Fibroblast of lung (primary cell): ENCODE data around the gene NOVA1. TPM values are rescaled to one million over a fixed set of nuclear protein-coding genes. Genes with fewer than 3 reads are reported as not detected.

Experiments used
- DNase-seq, 2 donors: peaks; one replicate each; pipeline versions ENCODE4 v3.0.0 to v3.0.0-alpha.2; 2010; ENCODE audit warnings: low read depth in 2 of 2
- H2AFZ ChIP-seq: 2 replicates; pipeline ENCODE4 v1.5.1; 2012; ENCODE audit warnings: low read length, control low read depth, inconsistent platforms
- H3K27ac ChIP-seq: 2 replicates; pipeline ENCODE4 v1.5.1; 2011; ENCODE audit warnings: low read length, control low read depth; ENCODE audit not compliant: insufficient read depth
- H3K27me3 ChIP-seq: 2 replicates; pipeline ENCODE4 v1.5.1; 2011; ENCODE audit warnings: mild to moderate bottlenecking, low read length; ENCODE audit not compliant: control insufficient read depth, insufficient read depth
- H3K36me3 ChIP-seq: 2 replicates; pipeline ENCODE4 v1.5.1; 2011; ENCODE audit warnings: low read length; ENCODE audit not compliant: control insufficient read depth, insufficient read depth
- H3K4me1 ChIP-seq: 2 replicates; pipeline ENCODE4 v1.5.1; 2011; ENCODE audit warnings: low read length; ENCODE audit not compliant: control insufficient read depth, insufficient read depth; ENCODE audit errors: extremely low read depth
- H3K4me2 ChIP-seq: 2 replicates; pipeline ENCODE4 v1.5.1; 2011; ENCODE audit warnings: low read length, control low read depth; ENCODE audit not compliant: insufficient read depth; ENCODE audit errors: extremely low read depth
- H3K4me3 ChIP-seq, 4 experiments: fragments of 200-600 bp in 1 of 4; sonication (generic) in 1 of 4; replicated peaks in 1 of 4; 2 replicates each; pipeline ENCODE4 v1.5.1; 2011 to 2016; ENCODE audit warnings: low read length in 4 of 4, low read depth in 3 of 4, mild to moderate bottlenecking in 3 of 4, control low read depth in 2 of 4, inconsistent platforms in 1 of 4, mixed read lengths in 1 of 4; ENCODE audit not compliant: insufficient read depth in 1 of 4; ENCODE audit errors: control extremely low read depth in 1 of 4
- H3K79me2 ChIP-seq: 2 replicates; pipeline ENCODE4 v1.5.1; 2012; ENCODE audit warnings: mild to moderate bottlenecking, low read length, inconsistent platforms; ENCODE audit not compliant: control insufficient read depth, insufficient read depth
- H3K9ac ChIP-seq: 2 replicates; pipeline ENCODE4 v1.5.1; 2011; ENCODE audit warnings: mild to moderate bottlenecking, low read length, control low read depth; ENCODE audit not compliant: insufficient read depth
- H3K9me3 ChIP-seq: 2 replicates; pipeline ENCODE4 v1.5.1; 2012; ENCODE audit warnings: low read depth, low read length; ENCODE audit not compliant: control insufficient read depth, insufficient read depth
- H4K20me1 ChIP-seq: 2 replicates; pipeline ENCODE4 v1.5.1; 2011; ENCODE audit warnings: low read length; ENCODE audit not compliant: control insufficient read depth, insufficient read depth; ENCODE audit errors: extremely low read depth
- CTCF ChIP-seq, 2 donors: IDR thresholded peaks in 1 of 2; conservative IDR thresholded peaks in 1 of 2; 1 replicate in 1 of 2; 2 replicates in 1 of 2; pipeline ENCODE4 v1.5.1; 2011 to 2012; ENCODE audit warnings: low read length in 2 of 2, control low read depth in 1 of 2, inconsistent platforms in 1 of 2, low read depth in 1 of 2, mild to moderate bottlenecking in 1 of 2
- EZH2 ChIP-seq: IDR thresholded peaks from 2 replicates; pipeline ENCODE4 v1.5.1; 2012; ENCODE audit warnings: low read length, control low read depth, mild to moderate bottlenecking; ENCODE audit errors: missing control alignments
- polyA plus RNA-seq, 2 donors: library from polyadenylated mRNA; depleted of rRNA in 1 of 2; stranded (reverse) in 1 of 2; unstranded in 1 of 2; fragments of >200 nt; gene quantifications; 2 replicates each; pipeline ENCODE4 v1.2.1, GENCODE V29; 2011 to 2012; ENCODE audit warnings: missing spikeins in 1 of 2
- total RNA-seq: library from RNA; depleted of rRNA; stranded (reverse); fragments of >200 nt; gene quantifications from 2 replicates; pipeline ENCODE4 v1.2.1, GENCODE V29; 2014

NOVA1 gene
- total and polyA plus RNA-seq, 2 donors (not counting 1 experiment from before 2014, with no cell fraction given) = 2.2 to 5.1 TPM

- H3K36me3 ChIP-seq = no peaks in the 10 kb centered on the region
- no peak overlapping the region for H3K4me2 ChIP-seq
- H3K27me3 ChIP-seq = no peaks in the 10 kb centered on the region
- H4K20me1 ChIP-seq = no peaks in the 10 kb centered on the region
- DNase-seq = no peak
- no peak overlapping the region for H3K27ac ChIP-seq
- H3K4me1 ChIP-seq = no peaks in the 10 kb centered on the region
- H3K4me3 ChIP-seq = no peak overlapping the region
- H3K9ac ChIP-seq = no peak overlapping the region
- H3K9me3 ChIP-seq = no peaks in the 10 kb centered on the region
- no peaks in the 10 kb centered on the region for H3K79me2 ChIP-seq
- H2AFZ ChIP-seq = no peak overlapping the region
- TF ChIP-seq EZH2 = no peak
- no peak for TF ChIP-seq CTCF (conservative IDR thresholded peaks at IDR 0.05 in 1 of 2, IDR thresholded peaks at IDR 0.05 in 1 of 2; ENCODE audit: low read depth in 1 of 2, low read length in 2 of 2)
Observed at GRCh38 chr14:26429205-26429604, 168.6 kb downstream of the NOVA1 start.

DNA sequence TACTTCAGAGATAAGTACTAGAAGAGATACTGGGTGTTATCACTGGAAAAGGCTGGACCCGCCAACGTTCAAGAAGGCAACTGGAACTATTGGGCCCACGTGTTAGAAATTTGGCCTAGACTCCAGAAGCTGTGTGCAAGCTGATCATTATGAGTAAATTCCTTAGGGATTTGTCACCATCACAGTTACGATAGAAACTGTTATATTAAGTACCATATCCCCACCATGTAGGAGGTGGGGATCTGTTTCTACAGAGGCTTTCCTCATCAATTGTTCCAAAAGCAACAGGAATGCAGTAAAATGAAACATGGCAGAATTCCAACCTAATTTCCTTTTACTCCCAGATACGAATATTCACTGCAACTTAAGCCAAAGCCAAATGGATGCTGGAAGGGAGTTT, 170.7 kb downstream of the NOVA1 start:
- no peaks in the 10 kb centered on the region for H4K20me1 ChIP-seq
- no peaks in the 10 kb centered on the region for H3K36me3 ChIP-seq
- H3K27ac ChIP-seq = no peak overlapping the region
- peak; percentile 75 to 78 for DNase-seq
- no peak overlapping the region for H3K4me2 ChIP-seq
- TF ChIP-seq CTCF (conservative IDR thresholded peaks at IDR 0.05 in 1 of 2, IDR thresholded peaks at IDR 0.05 in 1 of 2; ENCODE audit: low read depth in 1 of 2, low read length in 2 of 2) (no peak), EZH2 (no peak)
- H2AFZ ChIP-seq = no peak overlapping the region
- no peaks in the 10 kb centered on the region for H3K27me3 ChIP-seq
- H3K79me2 ChIP-seq = no peaks in the 10 kb centered on the region
- H3K4me1 ChIP-seq = no peaks in the 10 kb centered on the region
- no peaks in the 10 kb centered on the region for H3K9me3 ChIP-seq
- no peak overlapping the region for H3K9ac ChIP-seq
- H3K4me3 ChIP-seq = no peak overlapping the region

DNA sequence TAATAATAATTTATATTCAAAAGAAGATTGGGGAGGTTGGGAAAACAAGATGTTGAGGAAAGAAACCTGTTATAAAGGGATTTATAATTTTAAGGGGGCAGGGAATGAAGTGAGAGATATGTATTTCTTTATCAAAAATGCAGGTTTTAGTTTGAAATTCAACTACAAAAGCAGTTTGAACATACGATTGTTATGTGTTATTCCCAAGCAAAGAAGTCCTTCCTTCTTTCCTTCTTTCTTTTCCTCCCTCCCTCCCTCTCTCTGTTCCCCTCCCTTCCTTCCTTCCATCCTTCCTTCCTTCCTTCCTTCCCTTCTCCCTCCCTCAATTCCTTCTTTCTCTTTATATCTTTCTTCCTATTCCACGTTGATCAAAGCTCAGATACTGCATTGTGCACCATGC, 173.3 kb downstream of the NOVA1 start:
- Histone ChIP-seq H3K36me3 (no peaks in the 10 kb centered on the region), H4K20me1 (no peaks in the 10 kb centered on the region), H3K4me3 (no peak overlapping the region), H3K27me3 (no peaks in the 10 kb centered on the region), H2AFZ (no peak overlapping the region), H3K9me3 (no peaks in the 10 kb centered on the region), H3K4me1 (no peaks in the 10 kb centered on the region), H3K79me2 (no peaks in the 10 kb centered on the region), H3K9ac (no peak overlapping the region), H3K27ac (no peak overlapping the region), H3K4me2 (no peak overlapping the region)
- no peak for DNase-seq
- no peak for TF ChIP-seq EZH2
- no peak for TF ChIP-seq CTCF (conservative IDR thresholded peaks at IDR 0.05 in 1 of 2, IDR thresholded peaks at IDR 0.05 in 1 of 2; ENCODE audit: low read depth in 1 of 2, low read length in 2 of 2)
